Heart left ventricle (tissue), 16 donors: Measurements from ENCODE around the gene ABTB2. TPM values are rescaled to one million over a fixed set of nuclear protein-coding genes. Genes with fewer than 3 reads are reported as not detected.
A peak's percentile ranks its signal among the peaks of the same experiment; 100 is the strongest.

Experiments used
- ATAC-seq, 4 donors: fragments of 200-7000 bp; cut with Tn5 transposase; one replicate each; pipeline ENCODE4 v1.9.1; 2020 to 2022; ENCODE audit warnings: moderate library complexity in 4 of 4, mild to moderate bottlenecking in 3 of 4, moderate number of reproducible peaks in 1 of 4
- DNase-seq, 5 donors: peaks; one replicate each; pipeline ENCODE4 v3.0.0-alpha.2; 2020
- H3K27ac ChIP-seq, 12 donors: fragments of 200-600 bp; sonication (generic) in 4 of 12; one replicate each; pipeline versions ENCODE4 v1.5.0 to v1.8.0; 2016 to 2022; ENCODE audit warnings: mild to moderate bottlenecking in 2 of 12
- H3K27me3 ChIP-seq, 9 donors: fragments of 200-600 bp; sonication (generic) in 2 of 9; one replicate each; pipeline versions ENCODE4 v1.5.1 to v1.8.0; 2016 to 2022; ENCODE audit warnings: mild to moderate bottlenecking in 3 of 9
- H3K36me3 ChIP-seq, 9 donors: fragments of 200-600 bp; sonication (generic) in 2 of 9; one replicate each; pipeline versions ENCODE4 v1.5.0 to v1.8.0; 2018 to 2022; ENCODE audit warnings: mild to moderate bottlenecking in 2 of 9
- H3K4me1 ChIP-seq, 12 donors: fragments of 200-600 bp; sonication (generic) in 4 of 12; one replicate each; pipeline versions ENCODE4 v1.5.0 to v1.8.0; 2016 to 2022; ENCODE audit warnings: mild to moderate bottlenecking in 3 of 12
- H3K4me3 ChIP-seq, 12 donors: fragments of 200-600 bp; sonication (generic) in 4 of 12; one replicate each; pipeline versions ENCODE4 v1.5.0 to v1.8.0; 2017 to 2022; ENCODE audit warnings: mild to moderate bottlenecking in 9 of 12, moderate library complexity in 4 of 12
- H3K9me3 ChIP-seq, 12 donors: fragments of 200-600 bp; sonication (generic) in 4 of 12; one replicate each; pipeline versions ENCODE4 v1.5.0 to v1.8.0; 2016 to 2022; ENCODE audit warnings: mild to moderate bottlenecking in 1 of 12
- POLR2A ChIP-seq, 2 donors: fragments of 450-650 bp; IDR thresholded peaks; one replicate each; pipeline ENCODE4 v1.6.1; 2017; ENCODE audit warnings: antibody characterized with exemption in 2 of 2, mild to moderate bottlenecking in 2 of 2, moderate library complexity in 2 of 2
- WGBS, 4 donors: extraction: QIAGEN DNeasy Blood & Tissue Kit in 2 of 4; methylation state at CpG; one replicate each; pipeline versions ENCODE4 v1.1.5 to v1.1.7; 2013 to 2018; 5-methylcytosine and 5-hydroxymethylcytosine counted together
- intact Hi-C, 10 donors: fragments of 100-400 bp; cut with DNase I; formaldehyde crosslinking; loops; one replicate each; pipeline versions ENCODE4 v1.11.1 to v1.14.2; 2022
- polyA plus RNA-seq, 2 donors: library from polyadenylated mRNA; stranded (reverse); fragments of 200-250 nt; gene quantifications; one replicate each; pipeline ENCODE4 v1.2.3, GENCODE V29; 2013
- total RNA-seq, 9 donors: library from RNA; depleted of rRNA in 2 of 9; stranded (reverse); fragments of >200 nt in 2 of 9; fragmentation: NEBNext Ultra II Directional in 3 of 9; extraction: Animal tissue kit (Norgen Biotek cat#: 25700) in 3 of 9; gene quantifications; one replicate each; pipeline versions ENCODE4 v1.1.0 to v1.2.4, GENCODE V29; 2016 to 2023
- TF ChIP-seq, protein P1 (sequence below), 12 donors: fragments of 200-600 bp; sonication (generic) in 4 of 12; IDR thresholded peaks; one replicate each; pipeline versions ENCODE4 v1.5.0 to v1.8.0; 2018 to 2022; ENCODE audit warnings: antibody characterized with exemption in 12 of 12, mild to moderate bottlenecking in 5 of 12
- donor health status: ischemic (EF 13 %, LVEDD 7.1; RV severe dilation, severe dysfunction).
- donor health status: healthy with polysubstance abuse.
- donor health status: DM: no; HTN: yes; CAD: no.
- donor health status: DM: no; HTN: no; CAD: no.
- donor health status: ischemic (EF 25% LVEDD 6.9; RV normal size, moderate dysfunction).
- donor health status: ischemic (EF 25% LVEDD 5.7; RV mildly dilated, moderate dysfunction).
- donor health status: healthy.
- donor health status: DM: yes; HTN: yes; CAD: no.
- donor health status: ischemic (EF 35%, LVEDD 5.7; RV mildly dilated, moderate dysfunction).
- donor health status: nonischemic (EF 11% LVEDD 7.7; RV severe dilation, severe dysfunction).
- donor health status: DM: yes; HTN: yes; CAD: no.
- donor health status: PGD.
- donor health status: ischemic (EF 29% LVEDD 5.4; RV normal size, mild dysfunction).
- donor health status: nonischemic (EF 23%, LVEDD 6.1; RV moderate dilation, normal function).

Gene ABTB2
- total and polyA plus RNA-seq, 11 donors = 3.3 to 27.1 (median 12.5) TPM

DNA sequence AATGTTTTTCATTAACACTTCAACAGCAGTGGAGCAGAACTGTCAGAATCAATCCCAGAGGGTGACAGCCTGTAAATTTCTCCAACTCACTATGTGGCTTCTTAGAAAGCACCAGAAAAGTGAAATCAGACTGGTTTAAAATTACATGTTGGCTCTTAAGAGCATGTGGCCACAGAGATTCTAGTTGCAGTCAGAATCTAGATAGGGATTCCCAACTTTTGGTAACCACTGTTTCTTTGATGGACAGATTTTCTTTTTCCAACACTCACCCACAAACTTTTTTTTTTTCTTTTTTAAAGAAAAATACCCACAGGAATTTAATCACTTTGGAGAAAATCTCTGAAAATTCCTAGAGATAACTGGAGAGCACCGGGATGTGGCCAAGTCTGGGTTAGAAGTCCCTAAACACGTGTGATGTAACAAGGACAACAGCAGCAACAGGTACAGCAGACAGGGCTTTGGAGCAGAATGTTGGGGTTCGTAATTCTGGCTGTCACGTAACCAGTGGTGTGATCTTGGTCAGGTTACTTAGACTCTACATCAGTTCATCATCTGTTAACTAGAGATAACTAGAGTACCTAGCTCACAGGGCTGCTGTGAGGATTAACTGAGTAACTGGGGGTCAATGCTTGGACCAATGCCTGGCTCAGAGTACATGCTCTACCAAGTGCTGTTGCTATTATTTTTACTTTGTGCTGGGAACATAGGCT, 152.3 kb downstream of the ABTB2 start:
- no peak for ATAC-seq
- no peak for TF ChIP-seq POLR2A (IDR thresholded peaks at IDR 0.05)
- TF ChIP-seq, protein P1, sequence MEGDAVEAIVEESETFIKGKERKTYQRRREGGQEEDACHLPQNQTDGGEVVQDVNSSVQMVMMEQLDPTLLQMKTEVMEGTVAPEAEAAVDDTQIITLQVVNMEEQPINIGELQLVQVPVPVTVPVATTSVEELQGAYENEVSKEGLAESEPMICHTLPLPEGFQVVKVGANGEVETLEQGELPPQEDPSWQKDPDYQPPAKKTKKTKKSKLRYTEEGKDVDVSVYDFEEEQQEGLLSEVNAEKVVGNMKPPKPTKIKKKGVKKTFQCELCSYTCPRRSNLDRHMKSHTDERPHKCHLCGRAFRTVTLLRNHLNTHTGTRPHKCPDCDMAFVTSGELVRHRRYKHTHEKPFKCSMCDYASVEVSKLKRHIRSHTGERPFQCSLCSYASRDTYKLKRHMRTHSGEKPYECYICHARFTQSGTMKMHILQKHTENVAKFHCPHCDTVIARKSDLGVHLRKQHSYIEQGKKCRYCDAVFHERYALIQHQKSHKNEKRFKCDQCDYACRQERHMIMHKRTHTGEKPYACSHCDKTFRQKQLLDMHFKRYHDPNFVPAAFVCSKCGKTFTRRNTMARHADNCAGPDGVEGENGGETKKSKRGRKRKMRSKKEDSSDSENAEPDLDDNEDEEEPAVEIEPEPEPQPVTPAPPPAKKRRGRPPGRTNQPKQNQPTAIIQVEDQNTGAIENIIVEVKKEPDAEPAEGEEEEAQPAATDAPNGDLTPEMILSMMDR (IDR thresholded peaks at IDR 0.05) = no peak
- Histone ChIP-seq H3K4me1 (peaks cover 0 to 32% (median 3%) of the 10 kb centered on the region in 12 donors), H3K36me3 (peaks cover 0 to 8% (median 0%) of the 10 kb centered on the region in 9 donors), H3K4me3 (no peak overlapping the region), H3K27ac (no peak overlapping the region), H3K27me3 (no peaks in the 10 kb centered on the region), H3K9me3 (no peaks in the 10 kb centered on the region)
- 63 to 65% (median 64%) methylated on average over 4 of the region's 4 CpGs for WGBS, 4 donors
- intact Hi-C loops = no loop called here
- DNase-seq = no peak

DNA sequence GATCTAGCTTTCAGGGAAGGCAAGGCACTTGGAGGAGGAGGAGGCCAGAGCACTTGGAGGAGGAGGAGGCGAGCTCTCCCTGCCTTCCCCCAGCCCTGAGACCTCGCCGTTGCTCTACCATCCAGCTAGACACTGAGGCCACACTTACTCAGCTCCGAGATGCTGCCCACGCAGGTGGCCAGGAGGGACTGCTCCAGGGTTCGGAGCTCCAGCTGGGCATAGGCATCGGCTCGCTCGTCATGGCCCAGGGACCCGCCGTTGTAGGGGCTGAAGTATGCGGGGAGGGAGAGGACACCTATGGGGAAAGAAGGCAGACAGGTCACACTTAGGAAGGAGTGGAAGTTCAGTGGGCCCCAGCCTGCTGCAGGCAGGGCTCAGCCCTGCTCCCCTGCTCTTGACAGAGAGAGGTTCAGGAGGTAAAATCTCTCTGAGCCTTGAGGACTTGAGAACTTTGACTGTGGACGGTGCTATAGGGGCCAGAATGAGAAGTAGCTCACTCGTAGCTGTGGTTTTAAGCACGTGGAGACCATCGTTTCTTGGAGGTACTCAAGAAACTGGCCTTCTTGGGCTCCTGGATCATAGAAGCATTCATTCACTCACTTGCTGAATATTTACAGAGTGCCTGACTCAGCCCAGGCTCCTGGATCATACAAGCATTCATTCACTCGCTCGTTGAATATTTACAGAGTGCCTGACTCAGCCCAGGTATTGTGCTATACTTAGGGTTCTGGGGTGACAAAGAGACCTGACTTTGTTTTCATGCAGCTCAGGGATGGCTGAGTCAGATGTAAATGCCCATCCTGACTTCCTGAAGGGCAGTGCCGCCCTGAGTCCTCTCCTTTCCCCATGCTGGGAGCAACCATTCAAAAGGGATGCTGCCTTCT, 153.2 kb downstream of the ABTB2 start:
- Histone ChIP-seq H3K27ac (no peak overlapping the region), H3K36me3 (peaks cover 0 to 8% (median 0%) of the 10 kb centered on the region in 9 donors), H3K4me1 (peaks cover 0 to 32% (median 3%) of the 10 kb centered on the region in 12 donors), H3K4me3 (no peak overlapping the region), H3K9me3 (no peaks in the 10 kb centered on the region), H3K27me3 (no peaks in the 10 kb centered on the region)
- ATAC-seq (peak in 1 of 4 donors; percentile 14), DNase-seq (no peak)
- TF ChIP-seq, protein P1 (IDR thresholded peaks at IDR 0.05) = no peak
- TF ChIP-seq POLR2A (IDR thresholded peaks at IDR 0.05) = no peak
- WGBS, 4 donors = 78 to 87% (median 86%) methylated on average over 10 to 19 of the region's 19 CpGs
- intact Hi-C loops = no loop called here

DNA sequence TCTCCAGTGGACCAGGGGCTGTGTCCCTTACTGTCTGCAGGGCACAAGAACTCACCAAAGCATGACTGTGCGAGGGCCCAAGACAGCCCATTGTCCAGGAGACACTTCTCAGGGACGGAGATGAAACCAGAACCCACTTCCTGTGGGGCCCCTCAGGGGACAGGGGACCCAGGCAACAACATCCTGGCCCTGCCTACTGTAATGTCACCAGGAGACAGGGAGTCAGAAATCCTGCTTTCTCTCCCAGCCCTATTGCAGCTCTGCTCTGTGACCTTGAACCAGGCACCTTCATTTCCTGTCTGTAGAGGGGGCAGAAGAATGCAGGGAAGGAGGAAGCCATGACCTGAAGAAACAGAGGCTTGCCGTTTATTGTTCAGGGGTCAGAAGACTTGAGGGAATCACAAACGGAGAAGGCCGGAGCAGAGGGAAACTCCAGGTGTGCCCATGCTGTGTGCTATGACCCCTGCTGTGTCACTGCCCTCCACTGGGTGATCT, 154.4 kb downstream of the ABTB2 start:
- ATAC-seq (no peak), DNase-seq (no peak)
- 58 to 71% (median 61%) methylated on average over 5 of the region's 5 CpGs for WGBS, 4 donors
- intact Hi-C loops = no loop called here
- Histone ChIP-seq H3K4me3 (no peak overlapping the region), H3K27ac (no peak overlapping the region), H3K36me3 (peaks cover 0 to 8% (median 0%) of the 10 kb centered on the region in 9 donors), H3K27me3 (no peaks in the 10 kb centered on the region), H3K4me1 (peaks cover 0 to 28% (median 3%) of the 10 kb centered on the region in 12 donors), H3K9me3 (no peaks in the 10 kb centered on the region)
- TF ChIP-seq, protein P1 (IDR thresholded peaks at IDR 0.05) = no peak
- no peak for TF ChIP-seq POLR2A (IDR thresholded peaks at IDR 0.05)

DNA sequence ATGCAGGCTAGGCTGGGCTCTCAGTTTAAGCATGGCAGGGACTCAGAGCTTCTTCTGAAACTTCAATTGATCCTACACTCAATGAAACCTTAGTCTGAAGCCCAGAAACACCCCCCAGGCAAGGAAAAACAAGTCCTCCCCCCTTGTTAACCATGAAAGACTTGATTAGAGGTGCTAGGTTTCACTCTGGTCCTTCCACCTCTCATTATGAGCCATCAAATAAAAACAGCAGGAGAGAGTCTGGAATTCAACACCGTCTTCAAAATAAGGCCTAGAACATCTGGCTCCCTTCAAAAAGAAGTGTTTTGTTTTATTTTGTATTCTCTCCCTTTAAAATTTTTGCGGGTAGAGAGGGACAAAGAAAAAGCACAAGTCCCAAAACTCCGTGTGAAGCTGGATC, 156.7 kb downstream of the ABTB2 start:
- intact Hi-C loops = no loop called here
- WGBS, 4 donors = 62 to 79% (median 77%) methylated on average over 3 of the region's 3 CpGs
- Histone ChIP-seq H3K36me3 (peaks cover 0 to 19% (median 0%) of the 10 kb centered on the region in 9 donors), H3K4me3 (no peak overlapping the region), H3K27ac (no peak overlapping the region), H3K4me1 (peaks cover 0 to 7% (median 0%) of the 10 kb centered on the region in 12 donors), H3K27me3 (no peaks in the 10 kb centered on the region), H3K9me3 (no peaks in the 10 kb centered on the region)
- ATAC-seq (no peak), DNase-seq (no peak)
- TF ChIP-seq, protein P1 (IDR thresholded peaks at IDR 0.05) = no peak
- no peak for TF ChIP-seq POLR2A (IDR thresholded peaks at IDR 0.05)
